PC-9 (cell line): ENCODE data around the gene CCDC86. TPM values are rescaled to one million over a fixed set of nuclear protein-coding genes. Genes with fewer than 3 reads are reported as not detected.

Source experiments
- BruUV-seq: library from RNA; stranded (reverse); fragments of 400-500 nt; replicated peaks from 2 replicates; lab custom pipeline; 2021; lab: Mats Ljungman, UMichigan
- CTCF ChIA-PET: fragments of 300-600 bp; sonication (Branson Sonifier 250); formaldehyde crosslinking; loops from one replicate; lab custom pipeline; 2022; ENCODE audit warnings: antibody characterized with exemption; lab: Charles Lee
- POLR2A ChIA-PET: fragments of 300-600 bp; sonication (Branson Sonifier 250); formaldehyde crosslinking; loops from one replicate; lab custom pipeline; 2022; ENCODE audit warnings: antibody characterized with exemption; ENCODE audit not compliant: unreplicated experiment; lab: Charles Lee
- DNase-seq, 2 experiments: peaks; one replicate each; pipeline versions ENCODE4 v3.0.0 to v3.0.0-alpha.2; 2015 to 2022; ENCODE audit warnings: mixed read lengths in 1 of 2
- H2AFZ ChIP-seq: fragments of 200-600 bp; sonication (generic); 2 replicates; pipeline ENCODE4 v1.8.1; 2017; ENCODE audit warnings: antibody characterized with exemption
- H3F3A ChIP-seq: fragments of 200-600 bp; sonication (generic); 2 replicates; pipeline ENCODE4 v1.8.1; 2017; ENCODE audit warnings: antibody characterized with exemption, mild to moderate bottlenecking, low read depth; ENCODE audit not compliant: insufficient read depth
- H3K27ac ChIP-seq: fragments of 200-600 bp; sonication (generic); 2 replicates; pipeline ENCODE4 v1.6.1; 2016; ENCODE audit warnings: mixed run types
- H3K27me3 ChIP-seq: fragments of 200-600 bp; sonication (generic); 2 replicates; pipeline ENCODE4 v1.6.1; 2016; ENCODE audit warnings: low read depth, mixed run types; ENCODE audit not compliant: insufficient read depth
- H3K36me3 ChIP-seq: fragments of 200-600 bp; sonication (generic); 2 replicates; pipeline ENCODE4 v1.6.1; 2016; ENCODE audit warnings: low read depth, mixed run types
- H3K4me1 ChIP-seq: fragments of 200-600 bp; sonication (generic); replicated peaks from 2 replicates; pipeline ENCODE4 v1.6.1; 2016; ENCODE audit warnings: mixed run types; ENCODE audit not compliant: insufficient read depth
- H3K4me2 ChIP-seq: fragments of 200-600 bp; sonication (generic); 2 replicates; pipeline ENCODE4 v1.6.1; 2017; ENCODE audit warnings: mixed run types
- H3K4me3 ChIP-seq: fragments of 200-600 bp; sonication (generic); 2 replicates; pipeline ENCODE4 v1.6.1; 2016; ENCODE audit warnings: mixed run types
- H3K79me2 ChIP-seq: fragments of 200-600 bp; sonication (generic); 2 replicates; pipeline ENCODE4 v1.6.1; 2017; ENCODE audit warnings: low read depth, mixed run types
- H3K9me2 ChIP-seq: fragments of 200-600 bp; sonication (generic); 2 replicates; pipeline ENCODE4 v1.8.1; 2017; ENCODE audit warnings: mild to moderate bottlenecking; ENCODE audit not compliant: insufficient read depth
- H3K9me3 ChIP-seq: fragments of 200-600 bp; sonication (generic); 2 replicates; pipeline ENCODE4 v1.8.1; 2016; ENCODE audit warnings: low read depth; ENCODE audit not compliant: insufficient read depth
- H4K20me1 ChIP-seq: fragments of 200-600 bp; sonication (generic); 2 replicates; pipeline ENCODE4 v1.8.1; 2017; ENCODE audit not compliant: insufficient read depth
- EZH2 ChIP-seq: fragments of 200-600 bp; sonication (generic); IDR thresholded peaks from 2 replicates; pipeline ENCODE4 v1.8.0; 2017; ENCODE audit warnings: antibody characterized with exemption, low read depth
- intact Hi-C: fragments of 100-400 bp; cut with micrococcal nuclease; formaldehyde crosslinking; loops from one replicate; pipeline ENCODE4 v1.10.0; 2022; ENCODE audit not compliant: unreplicated experiment
- total RNA-seq: library from RNA; stranded (reverse); gene quantifications from 2 replicates; pipeline ENCODE4 v1.2.3, GENCODE V29; 2021
- TF ChIP-seq, protein P1 (sequence below): fragments of 200-600 bp; sonication (generic); conservative IDR thresholded peaks from 2 replicates; pipeline ENCODE4 v1.6.1; 2017; ENCODE audit warnings: mixed run types, antibody characterized with exemption, mild to moderate bottlenecking, moderate library complexity

CCDC86 gene
- total RNA-seq, 1 experiment from 2014 or later: 35.6 TPM

DNA sequence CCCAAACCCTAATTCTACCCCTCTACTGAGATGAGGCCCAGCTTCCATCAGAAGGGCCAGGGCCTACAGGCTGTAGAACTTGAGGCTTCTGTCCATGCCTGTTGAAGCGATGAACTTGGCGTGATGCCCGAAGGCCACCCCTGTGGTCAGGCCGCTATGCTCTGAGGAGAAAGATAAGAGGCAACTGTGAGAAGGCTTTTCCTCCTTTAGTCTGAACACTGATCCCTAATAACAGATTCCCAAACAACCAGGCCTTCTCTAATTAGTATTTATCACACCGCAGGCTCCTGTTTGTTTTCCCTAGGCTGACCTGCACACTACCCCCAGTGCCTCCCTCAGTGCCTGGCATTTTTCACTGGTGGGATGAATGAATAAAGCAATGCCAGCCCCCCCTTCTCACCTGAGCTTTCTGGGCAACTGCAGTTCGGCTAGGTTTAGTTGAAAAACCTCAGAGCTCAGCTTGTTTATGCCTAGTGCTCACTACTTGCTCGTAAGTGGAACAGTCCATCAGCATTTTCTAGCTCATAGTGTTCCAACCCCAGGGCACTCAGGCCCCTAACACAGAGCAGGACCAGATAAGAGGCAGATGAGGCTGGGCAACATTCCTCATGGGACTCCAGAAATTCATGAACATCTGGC lies 49.3 kb downstream of the CCDC86 start:
- H3K27ac ChIP-seq: no peak overlapping the region
- no peaks in the 10 kb centered on the region for H3K9me2 ChIP-seq
- no peaks in the 10 kb centered on the region for H3K9me3 ChIP-seq
- peaks cover 11% of the 10 kb centered on the region for H3K36me3 ChIP-seq
- no peak overlapping the region for H3K4me3 ChIP-seq
- H3K27me3 ChIP-seq: no peaks in the 10 kb centered on the region
- H4K20me1 ChIP-seq: peaks cover 7% of the 10 kb centered on the region
- H3K4me2 ChIP-seq: no peak overlapping the region
- H3K79me2 ChIP-seq: no peaks in the 10 kb centered on the region
- POLR2A ChIA-PET: no interaction called here
- peaks cover 23% of the 10 kb centered on the region for H3F3A ChIP-seq
- TF ChIP-seq, protein P1, sequence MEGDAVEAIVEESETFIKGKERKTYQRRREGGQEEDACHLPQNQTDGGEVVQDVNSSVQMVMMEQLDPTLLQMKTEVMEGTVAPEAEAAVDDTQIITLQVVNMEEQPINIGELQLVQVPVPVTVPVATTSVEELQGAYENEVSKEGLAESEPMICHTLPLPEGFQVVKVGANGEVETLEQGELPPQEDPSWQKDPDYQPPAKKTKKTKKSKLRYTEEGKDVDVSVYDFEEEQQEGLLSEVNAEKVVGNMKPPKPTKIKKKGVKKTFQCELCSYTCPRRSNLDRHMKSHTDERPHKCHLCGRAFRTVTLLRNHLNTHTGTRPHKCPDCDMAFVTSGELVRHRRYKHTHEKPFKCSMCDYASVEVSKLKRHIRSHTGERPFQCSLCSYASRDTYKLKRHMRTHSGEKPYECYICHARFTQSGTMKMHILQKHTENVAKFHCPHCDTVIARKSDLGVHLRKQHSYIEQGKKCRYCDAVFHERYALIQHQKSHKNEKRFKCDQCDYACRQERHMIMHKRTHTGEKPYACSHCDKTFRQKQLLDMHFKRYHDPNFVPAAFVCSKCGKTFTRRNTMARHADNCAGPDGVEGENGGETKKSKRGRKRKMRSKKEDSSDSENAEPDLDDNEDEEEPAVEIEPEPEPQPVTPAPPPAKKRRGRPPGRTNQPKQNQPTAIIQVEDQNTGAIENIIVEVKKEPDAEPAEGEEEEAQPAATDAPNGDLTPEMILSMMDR: no peak
- no peak for TF ChIP-seq EZH2
- intact Hi-C loops: no loop called here
- DNase-seq: no peak
- BruUV-seq: no TSS peak
- H3K4me1 ChIP-seq: no peaks in the 10 kb centered on the region
- no peak overlapping the region for H2AFZ ChIP-seq
- CTCF ChIA-PET: interaction anchor here (0.6 kb wide), 1 partner anchor 13 kb away, joined by 3 read pairs; no protein-coding TSS in a partner anchor

- no peak for DNase-seq
- Histone ChIP-seq H3K4me3 (no peak overlapping the region), H3K36me3 (peaks cover 44% of the 10 kb centered on the region), H3K27me3 (no peaks in the 10 kb centered on the region), H3K4me2 (no peak overlapping the region), H3K79me2 (no peaks in the 10 kb centered on the region), H3K4me1 (no peaks in the 10 kb centered on the region), H2AFZ (no peak overlapping the region), H3K9me3 (no peaks in the 10 kb centered on the region), H3K9me2 (no peaks in the 10 kb centered on the region), H4K20me1 (no peaks in the 10 kb centered on the region), H3K27ac (no peak overlapping the region), H3F3A (peaks cover 13% of the 10 kb centered on the region; the same call in 1 of the 2 replicates)
- TF ChIP-seq, protein P1: no peak
- TF ChIP-seq EZH2: no peak
- ChIA-PET CTCF (interaction anchor here (0.6 kb wide), 1 partner anchor 20 kb away, joined by 3 read pairs; no protein-coding TSS in a partner anchor), POLR2A (no interaction called here)
- intact Hi-C loops: loop anchor here (5.0 kb wide), 1 partner anchor 277 kb away; no protein-coding TSS in a partner anchor
- BruUV-seq: no TSS peak
These were observed 53.8 kb downstream of the CCDC86 start for GRCh38 chr11:60895687-60896086.

- DNase-seq: no peak
These were observed 55.6 kb downstream of the CCDC86 start for GRCh38 chr11:60897496-60897895.

More at GRCh38 chr11:60897496-60897895, 55.6 kb downstream of the CCDC86 start:
- H3K9me2 ChIP-seq: no peaks in the 10 kb centered on the region
- ChIA-PET POLR2A (no interaction called here), CTCF (no interaction called here)
- TF ChIP-seq EZH2: no peak
- TF ChIP-seq, protein P1: no peak
- H3K4me1 ChIP-seq: no peaks in the 10 kb centered on the region
- H4K20me1 ChIP-seq: peaks cover 6% of the 10 kb centered on the region; the same call in 1 of the 2 replicates
- H3K4me3 ChIP-seq: no peak overlapping the region
- intact Hi-C loops: loop anchor here (5.0 kb wide), 1 partner anchor 275 kb away; no protein-coding TSS in a partner anchor
- no peak overlapping the region for H2AFZ ChIP-seq
- no peak overlapping the region for H3K27ac ChIP-seq
- peaks cover 6% of the 10 kb centered on the region for H3K79me2 ChIP-seq
- H3F3A ChIP-seq: peaks cover 26% of the 10 kb centered on the region
- no peaks in the 10 kb centered on the region for H3K9me3 ChIP-seq
- H3K4me2 ChIP-seq: no peak overlapping the region
- no TSS peak for BruUV-seq
- peaks cover 54% of the 10 kb centered on the region for H3K36me3 ChIP-seq
- H3K27me3 ChIP-seq: no peaks in the 10 kb centered on the region
